Stimulated activated CD8-positive, alpha-beta memory T cell treated with anti-CD3 and anti-CD28 coated beads, Interleukin-2, amount 100 ng/mL, for 1 hour (primary cell): ENCODE data around the gene SH3D21.

Source experiments
- DNase-seq, 2 donors: peaks; one replicate each; pipeline ENCODE4 v3.0.0-alpha.2; 2020; ENCODE audit warnings: low read depth in 2 of 2

SH3D21 gene

GRCh38 chr1:36329817-36330216 lies 23.6 kb downstream of the SH3D21 start:
- DNase-seq: no peak

- DNase-seq: no peak
These were observed 24.8 kb downstream of the SH3D21 start for GRCh38 chr1:36330940-36331339.

- DNase-seq: no peak
These were observed 31.7 kb downstream of the SH3D21 start for GRCh38 chr1:36337830-36338229.

- no peak for DNase-seq
These were observed 33.0 kb downstream of the SH3D21 start for GRCh38 chr1:36339215-36339614.

- no peak for DNase-seq
These were observed 33.4 kb downstream of the SH3D21 start for GRCh38 chr1:36339615-36340014.

GRCh38 chr1:36341626-36342320 lies 35.6 kb downstream of the SH3D21 start:
- no peak for DNase-seq

GRCh38 chr1:36342426-36343185 lies 36.4 kb downstream of the SH3D21 start:
- peak in 1 of 2 donors; percentile 35 for DNase-seq

- no peak for DNase-seq
These were observed 37.7 kb downstream of the SH3D21 start for GRCh38 chr1:36343651-36344394.

GRCh38 chr1:36344395-36344680 lies 38.2 kb downstream of the SH3D21 start:
- DNase-seq: no peak

- no peak for DNase-seq
These were observed 39.2 kb downstream of the SH3D21 start for GRCh38 chr1:36345353-36345752.

GRCh38 chr1:36346741-36347370 lies 40.7 kb downstream of the SH3D21 start:
- no peak for DNase-seq

GRCh38 chr1:36349241-36349671 lies 43.1 kb downstream of the SH3D21 start:
- DNase-seq: no peak

- DNase-seq: no peak
These were observed 43.7 kb downstream of the SH3D21 start for GRCh38 chr1:36349839-36350238.

GRCh38 chr1:36350659-36351226 lies 44.6 kb downstream of the SH3D21 start:
- DNase-seq: peak in 1 of 2 donors; percentile 26

- DNase-seq: no peak
These were observed 45.2 kb downstream of the SH3D21 start for GRCh38 chr1:36351227-36351977.

GRCh38 chr1:36352125-36352909 lies 46.1 kb downstream of the SH3D21 start:
- DNase-seq: no peak

- DNase-seq: no peak
These were observed 47.0 kb downstream of the SH3D21 start for GRCh38 chr1:36352910-36353878.

GRCh38 chr1:36354486-36354885 lies 48.3 kb downstream of the SH3D21 start:
- no peak for DNase-seq

GRCh38 chr1:36355811-36356210 lies 49.6 kb downstream of the SH3D21 start:
- no peak for DNase-seq
